ENCODE data around the gene DIRAS2. TPM values are rescaled to one million over a fixed set of nuclear protein-coding genes. Genes with fewer than 3 reads are reported as not detected.

Gene DIRAS2
- polyA plus RNA-seq, 3 donors, result not detected

GRCh38 chr9:90607701-90608516 lies 34.7 kb downstream of the DIRAS2 start:
- 82% methylated on average over 2 of the region's 10 CpGs for WGBS (ENCODE audit: insufficient coverage)
- H3K36me3 ChIP-seq (replicated peaks in 1 of 2; ENCODE audit: control insufficient read depth in 1 of 2, insufficient read depth in 2 of 2, low read length in 2 of 2), result no peaks in the 10 kb centered on the region
- no peaks in the 10 kb centered on the region for H3K4me1 ChIP-seq (ENCODE audit: control insufficient read depth in 1 of 2, insufficient read depth in 2 of 2, low read length in 2 of 2)
- Mint-ChIP-seq H3K9me3 (peaks cover 0 to 2% (median 0%) of the 10 kb centered on the region in 7 donors), H3K4me3 (no peak overlapping the region), H3K27me3 (ENCODE audit: low read depth in 3 of 3) (peaks cover 7 to 19% (median 16%) of the 10 kb centered on the region in 3 donors), H3K36me3 (no peaks in the 10 kb centered on the region), H3K27ac (no peak overlapping the region), H3K4me1 (no peaks in the 10 kb centered on the region)
- peaks cover 0 to 2% of the 10 kb centered on the region in 2 donors for H3K27me3 ChIP-seq (ENCODE audit: control insufficient read depth in 2 of 2, insufficient read depth in 2 of 2, low read length in 2 of 2)
- no peak overlapping the region for H2AFZ ChIP-seq (ENCODE audit: insufficient read depth, low read depth, low read length, poor library complexity, severe bottlenecking)
- no peak for DNase-seq
- H3K9me3 ChIP-seq (replicated peaks in 1 of 2; ENCODE audit: control insufficient read depth in 1 of 2, insufficient read depth in 1 of 2, low read length in 2 of 2), result no peaks in the 10 kb centered on the region
- no peak overlapping the region for H3K4me2 ChIP-seq (replicated peaks; ENCODE audit: extremely low read depth, low read length, poor library complexity, severe bottlenecking)
- no peaks in the 10 kb centered on the region for H3K79me2 ChIP-seq (ENCODE audit: insufficient read depth, low read length)
- no peak overlapping the region for H3K9ac ChIP-seq (ENCODE audit: insufficient read depth, low read length, poor library complexity, severe bottlenecking)
- H3K4me3 ChIP-seq (replicated peaks in 1 of 3; ENCODE audit: low read depth in 2 of 3, low read length in 3 of 3), result no peak overlapping the region
- H4K20me1 ChIP-seq (ENCODE audit: insufficient read depth, low read length), result no peaks in the 10 kb centered on the region
- no peak overlapping the region for H3K27ac ChIP-seq (ENCODE audit: low read depth in 1 of 2, low read length in 2 of 2)
- intact Hi-C loops (cut with micrococcal nuclease), result no loop called here
- TF ChIP-seq CTCF (IDR thresholded peaks at IDR 0.05), result no peak

GRCh38 chr9:90600029-90600428 lies 42.6 kb downstream of the DIRAS2 start:
- no peaks in the 10 kb centered on the region for H3K36me3 Mint-ChIP-seq
- peaks cover 0 to 2% (median 1%) of the 10 kb centered on the region in 7 donors for H3K9me3 Mint-ChIP-seq
- 83% methylated on average over 1 of the region's 1 CpG for WGBS (ENCODE audit: insufficient coverage)
- H3K4me3 Mint-ChIP-seq, result no peak overlapping the region
- H3K27me3 Mint-ChIP-seq (ENCODE audit: low read depth in 3 of 3), result peaks cover 13 to 18% (median 15%) of the 10 kb centered on the region in 3 donors
- Histone ChIP-seq H3K36me3 (replicated peaks in 1 of 2; ENCODE audit: control insufficient read depth in 1 of 2, insufficient read depth in 2 of 2, low read length in 2 of 2) (no peaks in the 10 kb centered on the region), H4K20me1 (ENCODE audit: insufficient read depth, low read length) (no peaks in the 10 kb centered on the region), H3K9ac (ENCODE audit: insufficient read depth, low read length, poor library complexity, severe bottlenecking) (no peak overlapping the region), H3K4me1 (ENCODE audit: control insufficient read depth in 1 of 2, insufficient read depth in 2 of 2, low read length in 2 of 2) (no peaks in the 10 kb centered on the region), H2AFZ (ENCODE audit: insufficient read depth, low read depth, low read length, poor library complexity, severe bottlenecking) (no peak overlapping the region), H3K27ac (ENCODE audit: low read depth in 1 of 2, low read length in 2 of 2) (no peak overlapping the region), H3K4me3 (replicated peaks in 1 of 3; ENCODE audit: low read depth in 2 of 3, low read length in 3 of 3) (no peak overlapping the region), H3K4me2 (replicated peaks; ENCODE audit: extremely low read depth, low read length, poor library complexity, severe bottlenecking) (no peak overlapping the region), H3K27me3 (ENCODE audit: control insufficient read depth in 2 of 2, insufficient read depth in 2 of 2, low read length in 2 of 2) (peaks cover 3 to 4% of the 10 kb centered on the region in 2 donors), H3K79me2 (ENCODE audit: insufficient read depth, low read length) (no peaks in the 10 kb centered on the region), H3K9me3 (replicated peaks in 1 of 2; ENCODE audit: control insufficient read depth in 1 of 2, insufficient read depth in 1 of 2, low read length in 2 of 2) (no peaks in the 10 kb centered on the region)
- H3K4me1 Mint-ChIP-seq, result no peaks in the 10 kb centered on the region
- H3K27ac Mint-ChIP-seq, result no peak overlapping the region
- no peak for TF ChIP-seq CTCF (IDR thresholded peaks at IDR 0.05)
- intact Hi-C loops (cut with micrococcal nuclease), result no loop called here
- DNase-seq, result no peak
